Testis (tissue), 3 donors: ENCODE data around the gene TMEM178B. TPM values are rescaled to one million over a fixed set of nuclear protein-coding genes. Genes with fewer than 3 reads are reported as not detected.

Source experiments
- DNase-seq: peaks from one replicate; pipeline ENCODE4 v3.0.0-alpha.2; 2019
- H3K27ac ChIP-seq, 2 donors: fragments of 200-600 bp; sonication (generic); one replicate each; pipeline ENCODE4 v1.5.1; 2019
- H3K27me3 ChIP-seq: fragments of 200-600 bp; sonication (generic); one replicate; pipeline ENCODE4 v1.5.1; 2019
- H3K36me3 ChIP-seq: fragments of 200-600 bp; sonication (generic); one replicate; pipeline ENCODE4 v1.5.1; 2017; ENCODE audit warnings: low read depth; ENCODE audit errors: missing control alignments
- H3K4me1 ChIP-seq: fragments of 200-600 bp; sonication (generic); one replicate; pipeline ENCODE4 v1.5.1; 2019
- H3K4me3 ChIP-seq, 2 donors: fragments of 200-600 bp; sonication (generic); one replicate each; pipeline ENCODE4 v1.5.1; 2017 to 2019
- H3K9me3 ChIP-seq: fragments of 200-600 bp; sonication (generic); one replicate; pipeline ENCODE4 v1.5.1; 2017
- CTCF ChIP-seq, 3 experiments: fragments of 450-650 bp in 2 of 3; fragments of 200-600 bp in 1 of 3; sonication (generic) in 1 of 3; IDR thresholded peaks; one replicate each; pipeline ENCODE4 v1.5.1; 2016 to 2019; ENCODE audit warnings: antibody characterized with exemption in 3 of 3, mild to moderate bottlenecking in 2 of 3, moderate library complexity in 1 of 3
- POLR2A ChIP-seq: fragments of 450-650 bp; IDR thresholded peaks from one replicate; pipeline ENCODE4 v1.6.1; 2017; ENCODE audit warnings: antibody characterized with exemption, mild to moderate bottlenecking, moderate library complexity
- WGBS, 2 donors: methylation state at CpG; one replicate each; pipeline ENCODE4 v1.1.5; 2018; 5-methylcytosine and 5-hydroxymethylcytosine counted together
- intact Hi-C: fragments of 100-400 bp; cut with DNase I; formaldehyde crosslinking; loops from one replicate; pipeline ENCODE4 v1.15.1; 2023; ENCODE audit warnings: low total_unique reads
- polyA plus RNA-seq: library from polyadenylated mRNA; stranded (reverse); fragments of 350-450 nt; fragmentation: Illumina TruSeq; extraction: RNeasy Lipid Tissue Mini Kit (QIAGEN cat#74804); gene quantifications from one replicate; pipeline ENCODE4 v1.2.3, GENCODE V29; 2014; ENCODE audit warnings: low read depth, low replicate concordance; ENCODE audit not compliant: insufficient read depth
- total RNA-seq, 2 donors: library from RNA; depleted of rRNA; stranded (reverse); fragments of >200 nt; gene quantifications; one replicate each; pipeline ENCODE4 v1.2.3, GENCODE V29; 2016

TMEM178B gene
- total and polyA plus RNA-seq, 3 donors from 2014 or later: 1.7 to 7.2 (median 2.0) TPM

DNA sequence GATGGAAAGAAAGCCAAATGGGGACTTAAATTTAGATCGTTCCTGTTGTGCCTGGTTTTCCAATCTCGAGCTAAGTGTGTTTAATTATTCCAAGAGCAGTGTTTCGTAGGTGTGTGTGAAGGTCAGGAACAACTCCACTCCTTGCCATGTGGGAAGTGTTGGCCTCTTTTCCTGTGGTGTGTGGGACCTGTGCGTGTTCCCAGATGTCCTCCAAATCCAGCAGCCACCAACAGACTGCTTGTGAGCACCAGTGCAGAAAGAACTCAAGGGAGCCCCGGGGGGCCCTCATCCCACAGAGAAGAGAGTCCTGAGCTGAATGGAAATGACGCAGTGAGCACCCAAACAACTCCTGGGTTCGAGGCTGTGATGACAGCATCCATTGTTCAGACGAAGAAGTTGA, 227.7 kb downstream of the TMEM178B start:
- DNase-seq: no peak
- Histone ChIP-seq H3K4me1 (no peaks in the 10 kb centered on the region), H3K27me3 (no peaks in the 10 kb centered on the region), H3K36me3 (no peaks in the 10 kb centered on the region), H3K9me3 (no peaks in the 10 kb centered on the region), H3K4me3 (no peak overlapping the region), H3K27ac (no peak overlapping the region)
- TF ChIP-seq POLR2A (no peak), CTCF (IDR thresholded peaks at IDR 0.05) (no peak)
- intact Hi-C loops: no loop called here
- WGBS, 2 donors: 79 to 82% methylated on average over 8 of the region's 8 CpGs

DNA sequence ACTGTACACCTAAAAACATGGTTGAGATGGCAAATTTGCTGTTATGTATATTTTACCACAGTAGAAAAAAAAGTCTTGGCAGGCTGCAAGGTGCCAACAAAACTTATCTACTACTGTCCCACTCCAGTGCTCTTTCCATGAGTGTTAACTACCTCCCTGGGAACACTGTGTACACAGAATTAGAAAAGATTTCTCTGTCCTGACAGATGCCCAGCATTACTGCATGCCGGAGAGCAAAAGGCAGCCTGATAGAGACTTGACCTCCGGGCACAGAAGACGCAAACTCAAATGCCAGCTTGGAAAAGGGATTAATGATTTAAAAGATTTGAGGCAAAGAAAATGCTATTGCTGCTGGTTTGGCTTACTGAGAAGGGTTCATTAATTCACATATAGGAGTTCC, 228.8 kb downstream of the TMEM178B start:
- intact Hi-C loops: no loop called here

DNA sequence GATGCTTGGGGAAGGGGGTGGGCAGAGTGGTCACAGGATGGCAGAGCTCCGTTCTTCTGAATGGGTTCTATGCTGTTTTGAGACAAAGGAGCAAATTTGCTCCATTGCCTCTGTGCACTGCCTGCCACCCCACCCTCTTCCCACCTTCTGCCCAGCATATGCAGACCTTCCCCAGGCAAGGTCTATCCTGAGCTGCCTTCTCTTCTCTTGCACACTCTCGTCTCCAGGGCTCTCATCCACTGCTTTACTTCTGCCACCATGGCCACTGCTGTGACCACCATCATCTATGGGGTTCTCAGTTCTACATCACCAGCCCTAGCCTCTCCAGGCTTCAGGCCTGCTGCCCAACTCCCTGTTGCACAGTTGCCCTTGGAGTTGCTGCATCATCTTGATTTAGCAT, 230.4 kb downstream of the TMEM178B start:
- Histone ChIP-seq H3K4me3 (no peak overlapping the region), H3K9me3 (no peaks in the 10 kb centered on the region), H3K4me1 (no peaks in the 10 kb centered on the region), H3K36me3 (no peaks in the 10 kb centered on the region), H3K27ac (no peak overlapping the region), H3K27me3 (no peaks in the 10 kb centered on the region)
- intact Hi-C loops: no loop called here
- TF ChIP-seq CTCF (IDR thresholded peaks at IDR 0.05): no peak
- no peak for TF ChIP-seq POLR2A
- WGBS, 2 donors: 83% methylated on average over 2 of the region's 2 CpGs
- DNase-seq: no peak

More for the DNA sequence above, 228.8 kb downstream of the TMEM178B start:
- 59 to 68% methylated on average over 3 of the region's 3 CpGs for WGBS, 2 donors
- Histone ChIP-seq H3K36me3 (no peaks in the 10 kb centered on the region), H3K27ac (no peak overlapping the region), H3K27me3 (no peaks in the 10 kb centered on the region), H3K9me3 (no peaks in the 10 kb centered on the region), H3K4me3 (no peak overlapping the region), H3K4me1 (no peaks in the 10 kb centered on the region)
- no peak for DNase-seq
- no peak for TF ChIP-seq POLR2A
- no peak for TF ChIP-seq CTCF (IDR thresholded peaks at IDR 0.05)

GRCh38 chr7:141306081-141306480, 232.2 kb downstream of the TMEM178B start:
- H3K36me3 ChIP-seq: no peaks in the 10 kb centered on the region
- intact Hi-C loops: no loop called here
- H3K4me1 ChIP-seq: no peaks in the 10 kb centered on the region
- WGBS, 2 donors: 91 to 92% methylated on average over 4 of the region's 4 CpGs
- H3K27me3 ChIP-seq: no peaks in the 10 kb centered on the region
- H3K9me3 ChIP-seq: no peaks in the 10 kb centered on the region
- TF ChIP-seq CTCF (IDR thresholded peaks at IDR 0.05) (no peak), POLR2A (no peak)
- H3K4me3 ChIP-seq: no peak overlapping the region
- H3K27ac ChIP-seq: no peak overlapping the region
- DNase-seq: no peak

GRCh38 chr7:141312395-141312794, 238.5 kb downstream of the TMEM178B start:
- 81 to 86% methylated on average over 2 of the region's 2 CpGs for WGBS, 2 donors
- no peak for TF ChIP-seq CTCF (IDR thresholded peaks at IDR 0.05)
- no peak for TF ChIP-seq POLR2A
- H3K27ac ChIP-seq: no peak overlapping the region
- H3K9me3 ChIP-seq: no peaks in the 10 kb centered on the region
- no peaks in the 10 kb centered on the region for H3K36me3 ChIP-seq
- no peaks in the 10 kb centered on the region for H3K27me3 ChIP-seq
- intact Hi-C loops: no loop called here
- no peak overlapping the region for H3K4me3 ChIP-seq
- DNase-seq: no peak
- H3K4me1 ChIP-seq: no peaks in the 10 kb centered on the region
